Measurements from ENCODE around the gene PTGR3.

The PTGR3 gene

DNA sequence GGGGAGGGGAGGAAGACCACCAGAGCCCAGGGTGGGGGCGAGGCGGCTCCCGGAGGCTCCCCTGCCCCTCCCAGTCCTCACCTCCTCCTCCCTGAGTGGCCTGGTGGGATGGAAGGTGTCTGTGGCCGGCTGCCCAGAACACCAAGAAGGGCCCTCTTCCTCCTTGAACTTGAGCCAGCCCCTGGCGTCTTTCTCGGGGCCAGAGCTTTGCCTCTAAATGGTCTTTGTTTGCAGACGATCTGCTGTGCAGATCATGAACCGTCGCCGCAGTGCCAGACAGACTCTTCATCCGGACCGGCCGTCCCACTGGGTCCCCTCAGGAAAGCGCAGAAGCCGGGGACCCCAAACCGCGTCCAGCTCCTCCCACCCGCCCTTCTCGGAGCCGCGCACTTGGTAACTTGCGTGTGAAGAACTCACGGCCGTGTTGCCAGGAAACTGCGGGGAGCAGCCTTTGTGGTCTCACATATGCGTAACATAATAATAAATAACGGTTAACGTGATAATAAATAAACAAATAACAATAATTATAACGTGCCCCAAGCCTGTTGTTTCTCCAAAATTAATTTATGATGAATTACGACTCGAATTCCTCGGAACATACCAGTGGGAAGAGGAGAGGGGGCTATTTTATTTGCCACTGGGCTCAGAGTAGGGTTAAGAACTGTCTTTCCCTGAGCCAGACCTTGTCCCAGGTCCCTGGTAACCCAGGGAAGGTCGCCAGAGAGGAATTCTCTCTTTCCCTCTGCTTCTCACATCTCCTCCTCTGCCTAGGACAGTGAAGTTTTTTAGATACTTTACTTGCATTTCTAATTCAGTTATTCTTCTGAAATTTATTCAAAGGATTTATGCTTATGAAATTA is 41.0 kb downstream of the PTGR3 start:
- DNase-seq, result peak; percentile 38

DNA sequence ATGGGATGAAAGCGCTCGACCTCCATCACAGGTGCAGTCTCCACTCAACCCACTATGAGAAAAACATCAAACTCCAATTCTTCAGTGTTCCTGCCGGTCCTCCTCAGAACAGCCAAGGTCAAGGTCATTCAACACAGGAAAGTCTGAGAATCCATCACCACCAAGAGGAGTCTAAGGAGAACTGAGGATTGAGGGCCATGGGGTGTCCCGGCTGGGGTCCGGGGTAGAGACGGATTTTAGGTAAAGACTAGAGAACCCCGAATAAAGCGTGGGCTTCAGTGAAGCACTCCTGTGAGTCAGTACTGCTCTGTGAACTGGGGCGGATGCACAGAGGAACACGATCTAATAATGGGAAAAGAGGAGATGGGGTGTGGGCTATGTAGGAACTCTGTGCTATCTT is 41.8 kb downstream of the PTGR3 start:
- no peak for DNase-seq

- no peak for DNase-seq
Observed at GRCh38 chr18:75165926-75166325, 43.0 kb downstream of the PTGR3 start.

GRCh38 chr18:75164479-75164878 is 44.5 kb downstream of the PTGR3 start:
- no peak for DNase-seq

DNA sequence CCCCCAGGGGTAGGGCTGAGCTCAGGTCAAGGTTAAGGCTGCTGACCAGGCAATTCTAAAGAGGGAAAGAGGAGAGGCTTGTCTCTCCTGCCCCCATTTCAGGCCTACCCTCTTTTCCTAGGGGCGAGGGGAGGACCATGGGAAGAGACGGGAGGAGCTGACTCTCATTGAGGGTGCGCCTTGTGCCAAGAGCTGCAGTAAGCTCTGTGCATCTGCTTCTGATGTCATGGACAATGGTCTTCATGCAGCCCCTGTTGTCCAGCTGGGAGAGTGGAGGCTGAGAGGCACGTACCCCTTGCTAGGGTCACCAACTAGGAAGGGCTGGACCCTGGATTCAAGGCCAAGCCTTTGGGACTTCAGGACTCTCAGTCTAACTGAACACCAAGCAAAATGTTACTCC is 45.2 kb downstream of the PTGR3 start:
- no peak for DNase-seq

DNA sequence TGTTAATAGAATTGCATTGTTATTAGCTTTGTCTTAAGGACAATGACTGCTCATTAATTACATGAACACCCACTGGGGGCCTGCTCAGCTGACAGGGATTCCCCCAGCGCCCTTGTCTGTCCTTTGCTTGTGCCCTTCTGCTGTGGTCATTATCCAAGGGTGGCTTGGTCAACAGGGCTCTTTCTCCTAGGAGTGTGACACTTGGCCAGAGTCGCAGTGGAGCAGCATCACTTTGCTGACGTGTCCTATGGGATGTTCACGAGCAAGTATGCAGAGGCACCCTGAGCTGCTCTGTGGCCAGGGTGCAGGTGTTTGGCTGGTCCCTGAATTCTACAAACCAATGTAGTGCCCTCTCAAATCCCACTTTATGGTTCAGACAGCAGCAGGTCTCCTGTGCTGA is 46.0 kb downstream of the PTGR3 start:
- DNase-seq, result no peak

- no peak for DNase-seq
Observed at GRCh38 chr18:75162467-75162866, 46.5 kb downstream of the PTGR3 start.

DNA sequence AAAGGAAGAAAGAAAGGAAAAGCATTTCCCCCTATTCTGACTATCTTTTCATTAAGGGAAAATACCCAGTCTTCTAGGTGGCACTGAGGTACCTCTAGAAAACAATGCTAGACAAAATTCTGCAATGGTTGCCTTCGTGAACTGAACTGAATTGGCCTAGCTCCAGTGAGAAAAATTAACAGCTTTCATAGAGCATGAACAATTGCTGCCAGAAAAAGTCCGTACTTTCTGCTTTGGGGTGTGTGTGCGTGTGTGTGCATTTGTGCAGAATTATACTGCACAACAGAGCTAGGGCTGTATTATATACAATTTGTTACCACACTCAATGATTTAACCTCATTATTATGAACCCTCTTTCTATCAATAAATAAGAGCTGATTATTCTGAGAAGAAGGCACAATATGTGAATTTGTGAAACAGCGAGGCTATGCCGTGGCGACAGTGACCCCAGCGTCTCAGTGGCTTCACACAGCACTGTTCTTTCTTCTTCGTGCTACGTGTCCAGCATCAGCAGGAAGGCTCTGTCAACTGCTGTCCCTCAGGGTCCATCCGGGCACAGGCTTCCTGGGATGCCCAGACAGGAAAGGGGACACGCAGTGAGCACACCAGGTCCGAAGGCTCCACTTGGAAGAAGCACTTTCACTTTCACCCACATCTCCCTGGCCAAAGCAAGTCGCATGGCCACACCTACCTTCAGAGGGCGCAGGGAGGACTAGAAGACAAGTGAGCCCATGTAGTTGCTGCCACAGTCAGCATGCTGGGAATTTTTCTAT is 47.5 kb downstream of the PTGR3 start:
- no peak for DNase-seq

GRCh38 chr18:75160364-75160763 is 48.6 kb downstream of the PTGR3 start:
- DNase-seq, result peak; percentile 44

GRCh38 chr18:75159646-75160356 is 49.1 kb downstream of the PTGR3 start:
- DNase-seq, result no peak

DNA sequence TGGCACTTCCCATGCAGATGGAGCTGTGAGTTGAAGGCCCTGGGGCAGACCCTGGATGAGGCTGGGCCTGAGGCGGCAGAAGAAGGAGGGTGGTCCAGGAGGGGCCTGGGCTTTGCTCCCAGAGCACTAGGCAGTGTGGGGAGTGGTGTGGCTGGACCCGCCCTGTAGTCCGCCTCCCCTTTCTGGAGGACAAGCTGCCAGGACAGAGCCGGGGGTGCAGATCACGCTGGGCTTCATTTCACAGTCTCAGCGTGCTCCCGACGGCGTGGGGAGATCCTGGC is 49.8 kb downstream of the PTGR3 start:
- DNase-seq, result no peak
